Left ventricle myocardium inferior (tissue), 1 donor: ENCODE results near the gene NPAS2. TPM values are rescaled to one million over a fixed set of nuclear protein-coding genes. Genes with fewer than 3 reads are reported as not detected.

Experiments used
- DNase-seq: peaks from one replicate; pipeline ENCODE4 v3.0.0-alpha.2; 2020
- H3K27ac ChIP-seq: fragments of 200-600 bp; replicated peaks from 2 replicates; pipeline ENCODE4 v1.8.0; 2021
- H3K27me3 ChIP-seq: fragments of 200-600 bp; 2 replicates; pipeline ENCODE4 v1.8.0; 2021; ENCODE audit warnings: low read depth
- H3K36me3 ChIP-seq: fragments of 200-600 bp; 2 replicates; pipeline ENCODE4 v1.8.0; 2021
- H3K4me1 ChIP-seq: fragments of 200-600 bp; 2 replicates; pipeline ENCODE4 v1.8.0; 2021
- H3K4me3 ChIP-seq: fragments of 200-600 bp; 2 replicates; pipeline ENCODE4 v1.8.0; 2021; ENCODE audit warnings: mild to moderate bottlenecking, moderate library complexity
- H3K9me3 ChIP-seq: fragments of 200-600 bp; replicated peaks from 2 replicates; pipeline ENCODE4 v1.8.0; 2021
- intact Hi-C: fragments of 100-400 bp; cut with micrococcal nuclease; formaldehyde crosslinking; loops from one replicate; pipeline ENCODE4 v1.11.0; 2022
- total RNA-seq: library from RNA; stranded (reverse); fragmentation: NEBNext Ultra II Directional; extraction: Animal tissue kit (Norgen Biotek cat#: 25700); gene quantifications from one replicate; pipeline ENCODE4 v1.2.1, GENCODE V29; 2021
- TF ChIP-seq, protein P1 (sequence below): fragments of 200-600 bp; IDR thresholded peaks from 2 replicates; pipeline ENCODE4 v1.8.0; 2021; ENCODE audit warnings: antibody characterized with exemption, mild to moderate bottlenecking, borderline replicate concordance
- donor health status: DM: no; HTN: yes; CAD: no; lungs with severe emphysema.

Gene NPAS2
- total RNA-seq, 1 donor from 2014 or later, result 51.0 TPM

DNA sequence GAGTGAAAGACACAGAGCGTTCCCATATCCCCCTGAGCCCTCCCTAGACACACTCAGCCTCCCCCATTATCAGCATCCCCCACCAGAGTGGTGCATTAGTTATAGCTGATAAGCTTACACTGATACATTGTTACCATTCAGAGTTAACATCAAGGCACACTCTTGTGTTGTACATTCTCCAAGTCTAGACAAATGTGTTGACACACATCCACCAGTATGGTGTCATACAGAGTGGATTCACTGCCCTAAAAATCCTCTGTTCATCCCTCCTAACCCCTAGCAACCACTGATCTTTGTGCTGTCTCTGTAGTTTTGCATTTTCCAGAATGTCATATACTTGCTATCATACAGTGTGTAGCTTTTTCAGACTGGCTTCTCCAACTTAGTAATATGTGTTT is 104.2 kb downstream of the NPAS2 start:
- DNase-seq, result no peak
- peak overlapping the region; percentile 80 for H3K27ac ChIP-seq
- peaks cover 37% of the 10 kb centered on the region for H3K4me1 ChIP-seq
- intact Hi-C loops, result no loop called here
- TF ChIP-seq, protein P1, sequence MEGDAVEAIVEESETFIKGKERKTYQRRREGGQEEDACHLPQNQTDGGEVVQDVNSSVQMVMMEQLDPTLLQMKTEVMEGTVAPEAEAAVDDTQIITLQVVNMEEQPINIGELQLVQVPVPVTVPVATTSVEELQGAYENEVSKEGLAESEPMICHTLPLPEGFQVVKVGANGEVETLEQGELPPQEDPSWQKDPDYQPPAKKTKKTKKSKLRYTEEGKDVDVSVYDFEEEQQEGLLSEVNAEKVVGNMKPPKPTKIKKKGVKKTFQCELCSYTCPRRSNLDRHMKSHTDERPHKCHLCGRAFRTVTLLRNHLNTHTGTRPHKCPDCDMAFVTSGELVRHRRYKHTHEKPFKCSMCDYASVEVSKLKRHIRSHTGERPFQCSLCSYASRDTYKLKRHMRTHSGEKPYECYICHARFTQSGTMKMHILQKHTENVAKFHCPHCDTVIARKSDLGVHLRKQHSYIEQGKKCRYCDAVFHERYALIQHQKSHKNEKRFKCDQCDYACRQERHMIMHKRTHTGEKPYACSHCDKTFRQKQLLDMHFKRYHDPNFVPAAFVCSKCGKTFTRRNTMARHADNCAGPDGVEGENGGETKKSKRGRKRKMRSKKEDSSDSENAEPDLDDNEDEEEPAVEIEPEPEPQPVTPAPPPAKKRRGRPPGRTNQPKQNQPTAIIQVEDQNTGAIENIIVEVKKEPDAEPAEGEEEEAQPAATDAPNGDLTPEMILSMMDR, result no peak
- peak overlapping the region; percentile 53 for H3K4me3 ChIP-seq
- no peaks in the 10 kb centered on the region for H3K27me3 ChIP-seq
- peaks cover 12% of the 10 kb centered on the region for H3K36me3 ChIP-seq
- H3K9me3 ChIP-seq, result no peaks in the 10 kb centered on the region

DNA sequence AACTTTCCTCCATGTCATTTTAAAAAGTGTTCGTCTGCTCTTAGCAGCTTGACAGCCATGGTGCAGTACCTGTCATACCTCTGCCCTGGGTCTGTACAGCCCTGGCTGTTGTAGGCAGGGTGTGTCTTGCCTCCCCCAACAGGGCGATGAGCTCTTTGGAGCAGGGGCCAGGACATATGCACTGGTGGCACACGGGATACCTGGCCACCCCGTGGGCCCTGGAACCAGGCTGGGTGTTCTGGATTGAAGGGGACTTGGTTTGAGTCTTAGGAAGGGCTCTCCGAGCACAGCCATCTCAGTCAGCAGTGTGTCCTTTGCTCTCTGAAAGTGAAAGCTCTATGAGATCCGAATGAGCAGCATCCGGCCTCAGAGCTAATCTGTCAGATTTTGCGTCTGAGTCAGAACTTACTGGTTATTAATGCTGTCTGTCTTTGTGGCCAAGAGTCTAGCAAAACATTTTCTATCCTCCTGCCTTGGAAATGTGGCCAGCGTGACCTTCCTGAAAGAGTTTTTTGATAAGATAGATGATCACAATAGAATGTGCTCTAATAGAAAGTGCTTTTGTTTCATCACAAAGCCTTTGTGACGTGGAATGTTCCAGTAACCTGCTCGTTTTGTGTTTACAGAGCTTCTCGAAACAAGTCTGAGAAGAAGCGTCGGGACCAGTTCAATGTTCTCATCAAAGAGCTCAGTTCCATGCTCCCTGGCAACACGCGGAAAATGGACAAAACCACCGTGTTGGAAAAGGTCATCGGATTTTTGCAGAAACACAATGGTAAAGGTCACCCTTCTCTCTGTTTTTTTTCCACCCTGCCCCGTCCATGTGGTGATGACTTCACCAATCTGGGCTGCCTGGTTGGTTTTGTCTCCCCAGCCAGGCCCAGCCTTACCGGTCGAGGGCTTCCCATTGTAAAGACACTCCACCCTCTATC is 104.8 kb downstream of the NPAS2 start:
- H3K27ac ChIP-seq, result peak overlapping the region; percentile 80
- peaks cover 44% of the 10 kb centered on the region for H3K4me1 ChIP-seq
- TF ChIP-seq, protein P1, result no peak
- H3K4me3 ChIP-seq, result peak overlapping the region; percentile 53
- peaks cover 12% of the 10 kb centered on the region for H3K36me3 ChIP-seq
- no peaks in the 10 kb centered on the region for H3K9me3 ChIP-seq
- no peak for DNase-seq
- H3K27me3 ChIP-seq, result no peaks in the 10 kb centered on the region
- intact Hi-C loops, result no loop called here

DNA sequence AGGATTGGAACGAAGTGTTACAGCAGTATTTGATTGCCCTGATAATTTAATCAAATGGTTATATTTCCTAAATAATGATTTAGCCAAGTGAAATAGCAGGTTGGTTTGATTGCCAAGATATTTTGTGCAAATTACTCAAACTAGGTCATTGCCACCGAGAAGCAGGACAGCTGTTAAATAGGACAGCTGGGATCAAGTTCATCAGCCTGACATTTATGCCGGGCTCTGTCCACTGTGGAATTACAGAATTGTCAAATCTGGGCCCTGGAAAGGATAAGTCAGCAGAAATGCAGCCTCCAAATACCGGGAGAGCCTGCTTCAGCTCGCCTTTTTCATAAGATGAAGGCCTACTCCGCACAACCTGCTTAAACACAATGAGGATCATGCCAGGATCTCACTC is 108.3 kb downstream of the NPAS2 start:
- H3K4me3 ChIP-seq, result no peak overlapping the region
- H3K27ac ChIP-seq, result no peak overlapping the region
- DNase-seq, result no peak
- H3K9me3 ChIP-seq, result no peaks in the 10 kb centered on the region
- TF ChIP-seq, protein P1, result no peak
- intact Hi-C loops, result no loop called here
- H3K4me1 ChIP-seq, result peaks cover 40% of the 10 kb centered on the region
- H3K27me3 ChIP-seq, result no peaks in the 10 kb centered on the region
- peaks cover 18% of the 10 kb centered on the region for H3K36me3 ChIP-seq

DNA sequence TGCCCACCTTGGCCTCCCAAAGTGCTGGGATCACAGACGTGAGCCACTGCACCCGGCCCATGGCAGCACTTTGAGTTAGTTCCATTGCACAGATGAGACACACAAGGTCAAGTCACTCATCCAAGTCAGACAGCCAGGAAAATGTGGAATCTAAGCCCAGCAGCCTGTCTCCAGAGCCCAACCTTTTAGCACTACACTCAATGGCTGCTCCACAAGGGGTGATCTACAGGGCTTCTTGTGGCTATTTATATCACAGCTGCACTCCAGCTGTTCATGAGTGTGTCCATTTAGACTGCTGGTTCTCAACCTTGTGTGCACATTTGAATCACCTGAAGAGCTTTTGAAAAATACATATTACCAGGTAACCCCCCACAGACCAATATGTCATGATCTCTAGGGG is 109.2 kb downstream of the NPAS2 start:
- peak overlapping the region; percentile 7 for H3K27ac ChIP-seq
- DNase-seq, result no peak
- H3K4me1 ChIP-seq, result peaks cover 33% of the 10 kb centered on the region
- no peak overlapping the region for H3K4me3 ChIP-seq
- TF ChIP-seq, protein P1, result no peak
- no peaks in the 10 kb centered on the region for H3K27me3 ChIP-seq
- intact Hi-C loops, result no loop called here
- H3K9me3 ChIP-seq, result no peaks in the 10 kb centered on the region
- H3K36me3 ChIP-seq, result peaks cover 23% of the 10 kb centered on the region

DNA sequence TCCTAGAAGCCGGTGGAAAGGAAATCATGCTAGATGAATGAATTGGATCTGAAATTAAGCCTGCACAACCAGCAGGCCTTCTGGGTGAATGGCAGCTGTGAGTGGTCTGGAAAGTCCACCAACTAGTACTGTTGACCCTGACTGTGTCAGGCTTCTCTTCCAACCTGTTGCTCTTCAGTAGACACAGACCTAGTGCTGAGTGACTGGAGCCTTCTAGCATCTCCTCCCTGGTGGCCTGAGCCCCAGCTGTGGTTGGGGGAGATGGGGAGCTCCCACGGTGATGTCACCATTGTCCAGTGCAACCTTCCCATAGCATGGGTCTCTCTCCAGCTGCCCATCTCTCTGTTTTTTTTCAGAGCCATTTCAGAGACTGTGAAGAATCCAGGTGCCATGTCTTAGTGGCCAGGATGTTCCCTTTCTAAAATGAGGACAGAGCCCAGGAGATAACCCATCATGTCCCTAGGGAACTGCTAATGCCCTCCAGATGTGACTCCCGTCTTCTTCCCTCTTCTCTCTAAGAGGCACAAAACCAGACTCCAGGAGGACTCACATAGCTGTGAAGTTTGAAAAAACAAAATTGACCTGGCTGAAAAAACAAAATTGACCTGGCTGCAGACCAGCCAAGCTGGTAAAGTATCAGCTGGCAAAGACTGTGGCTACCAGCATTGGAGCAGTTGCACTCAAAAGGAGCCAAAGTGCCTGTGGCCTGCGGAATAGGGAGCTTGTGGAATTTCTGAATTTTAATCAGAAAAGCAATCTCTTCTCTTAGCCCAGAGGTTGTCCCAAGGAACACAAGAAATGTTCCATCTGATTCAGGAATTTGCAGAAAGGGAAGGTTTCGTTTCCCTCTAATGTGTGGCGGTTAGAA is 114.8 kb downstream of the NPAS2 start:
- Histone ChIP-seq H3K36me3 (peaks cover 24% of the 10 kb centered on the region), H3K27me3 (no peaks in the 10 kb centered on the region), H3K4me3 (no peak overlapping the region), H3K4me1 (peaks cover 42% of the 10 kb centered on the region), H3K27ac (peak overlapping the region; percentile 85), H3K9me3 (no peaks in the 10 kb centered on the region)
- TF ChIP-seq, protein P1, result no peak
- DNase-seq, result no peak
- intact Hi-C loops, result no loop called here
